GM23338 (cell line): ENCODE data around the gene PFKFB2. TPM values are rescaled to one million over a fixed set of nuclear protein-coding genes. Genes with fewer than 3 reads are reported as not detected.

Source experiments
- ATAC-seq: fragments of 200-7000 bp; cut with Tn5 transposase; 3 replicates; pipeline ENCODE4 v1.9.1; 2020
- DNase-seq: peaks from one replicate; pipeline ENCODE4 v3.0.0-alpha.2; 2015; ENCODE audit warnings: low spot score
- H2AFZ ChIP-seq: fragments of 200-600 bp; sonication (generic); 2 replicates; pipeline ENCODE4 v1.8.0; 2016; ENCODE audit warnings: antibody characterized with exemption, mild to moderate bottlenecking, moderate library complexity
- H3F3A ChIP-seq: fragments of 200-600 bp; sonication (generic); replicated peaks from 2 replicates; pipeline ENCODE4 v1.8.0; 2017; ENCODE audit warnings: antibody characterized with exemption, mixed run types, low read depth
- H3K27ac ChIP-seq: fragments of 200-600 bp; sonication (generic); 2 replicates; pipeline ENCODE4 v1.6.1; 2016; ENCODE audit warnings: low read depth
- H3K27me3 ChIP-seq: fragments of 200-600 bp; sonication (generic); 2 replicates; pipeline ENCODE4 v1.8.0; 2016; ENCODE audit warnings: mild to moderate bottlenecking, mixed run types, moderate library complexity; ENCODE audit not compliant: insufficient read depth
- H3K36me3 ChIP-seq: fragments of 200-600 bp; sonication (generic); 2 replicates; pipeline ENCODE4 v1.8.0; 2016; ENCODE audit warnings: mild to moderate bottlenecking; ENCODE audit not compliant: insufficient read depth
- H3K4me1 ChIP-seq: fragments of 200-600 bp; sonication (generic); 2 replicates; pipeline ENCODE4 v1.8.0; 2016; ENCODE audit warnings: mild to moderate bottlenecking, moderate library complexity; ENCODE audit not compliant: insufficient read depth
- H3K4me2 ChIP-seq: fragments of 200-600 bp; sonication (generic); 2 replicates; pipeline ENCODE4 v1.7.1; 2017; ENCODE audit warnings: mixed run types
- H3K4me3 ChIP-seq: fragments of 200-600 bp; sonication (generic); 2 replicates; pipeline ENCODE4 v1.6.1; 2016; ENCODE audit warnings: mixed run types
- H3K79me2 ChIP-seq: fragments of 200-600 bp; sonication (generic); replicated peaks from 2 replicates; pipeline ENCODE4 v1.8.0; 2017; ENCODE audit warnings: mild to moderate bottlenecking; ENCODE audit not compliant: insufficient read depth
- H3K9me2 ChIP-seq: fragments of 200-600 bp; sonication (generic); 2 replicates; pipeline ENCODE4 v1.8.0; 2017; ENCODE audit not compliant: insufficient read depth
- H4K20me1 ChIP-seq: fragments of 200-600 bp; sonication (generic); replicated peaks from 2 replicates; pipeline ENCODE4 v1.8.0; 2017; ENCODE audit warnings: mild to moderate bottlenecking; ENCODE audit not compliant: insufficient read depth
- H3K27ac Mint-ChIP-seq: 2 replicates; pipeline ENCODE4 v1.8.0; 2020; ENCODE audit warnings: inconsistent platforms, mild to moderate bottlenecking, moderate library complexity, mixed read lengths
- H3K27me3 Mint-ChIP-seq: 3 replicates; pipeline ENCODE4 v1.8.0; 2022; ENCODE audit warnings: low read depth, mild to moderate bottlenecking, moderate library complexity, mixed read lengths, inconsistent platforms; ENCODE audit not compliant: insufficient read depth, poor library complexity
- H3K36me3 Mint-ChIP-seq: 3 replicates; pipeline ENCODE4 v1.8.0; 2021; ENCODE audit warnings: low read depth, mild to moderate bottlenecking, inconsistent platforms, moderate library complexity, mixed read lengths
- H3K4me1 Mint-ChIP-seq: 3 replicates; pipeline ENCODE4 v1.8.0; 2020; ENCODE audit warnings: mild to moderate bottlenecking, inconsistent platforms, mixed read lengths
- H3K4me3 Mint-ChIP-seq: 3 replicates; pipeline ENCODE4 v1.8.0; 2021; ENCODE audit warnings: moderate library complexity, mild to moderate bottlenecking, inconsistent platforms, mixed read lengths
- H3K9me3 Mint-ChIP-seq: 3 replicates; pipeline ENCODE4 v1.8.0; 2020; ENCODE audit warnings: moderate library complexity, mild to moderate bottlenecking, inconsistent platforms, mixed read lengths
- CREB1 ChIP-seq: fragments of 250-450 bp; sonication (Bioruptor Pico); IDR thresholded peaks from 2 replicates; pipeline ENCODE4 v1.5.0; 2020; ENCODE audit warnings: low read depth, mild to moderate bottlenecking, moderate library complexity
- EZH2 ChIP-seq: fragments of 200-600 bp; sonication (generic); IDR thresholded peaks from one replicate; pipeline ENCODE4 v1.8.0; 2017; ENCODE audit warnings: antibody characterized with exemption, mild to moderate bottlenecking, low read depth; ENCODE audit not compliant: unreplicated experiment
- NANOG ChIP-seq: IDR thresholded peaks from 2 replicates; pipeline ENCODE4 v1.6.1; 2016; ENCODE audit warnings: antibody characterized with exemption, borderline replicate concordance
- POLR2AphosphoS5 ChIP-seq: IDR thresholded peaks from 2 replicates; pipeline ENCODE4 v1.6.1; 2016; ENCODE audit warnings: antibody characterized with exemption, low read depth
- STAT1 ChIP-seq: IDR thresholded peaks from one replicate; pipeline ENCODE4 v1.6.1; 2016; ENCODE audit warnings: antibody characterized with exemption; ENCODE audit not compliant: unreplicated experiment
- polyA plus RNA-seq: library from polyadenylated mRNA; unstranded; fragments of >200 nt; fragmentation: Nextera tagmentation; extraction: Ambion mirVana; gene quantifications from 2 replicates; pipeline ENCODE4 v1.2.1, GENCODE V29; 2016
- total RNA-seq: library from RNA; depleted of rRNA; stranded (reverse); fragments of >200 nt; shearing (Covaris generic); gene quantifications from 2 replicates; pipeline ENCODE4 v1.2.3, GENCODE V29; 2014
- TF ChIP-seq, protein P1 (sequence below): fragments of 250-450 bp; sonication (Bioruptor Pico); IDR thresholded peaks from 2 replicates; pipeline ENCODE4 v1.5.0; 2020; ENCODE audit warnings: mild to moderate bottlenecking, moderate library complexity
- TF ChIP-seq, protein P2 (sequence below): IDR thresholded peaks from 2 replicates; pipeline ENCODE4 v1.6.1; 2016; ENCODE audit warnings: antibody characterized with exemption

PFKFB2 gene
- total and polyA plus RNA-seq, 2 experiments from 2014 or later: 4.9 to 14.8 TPM

DNA sequence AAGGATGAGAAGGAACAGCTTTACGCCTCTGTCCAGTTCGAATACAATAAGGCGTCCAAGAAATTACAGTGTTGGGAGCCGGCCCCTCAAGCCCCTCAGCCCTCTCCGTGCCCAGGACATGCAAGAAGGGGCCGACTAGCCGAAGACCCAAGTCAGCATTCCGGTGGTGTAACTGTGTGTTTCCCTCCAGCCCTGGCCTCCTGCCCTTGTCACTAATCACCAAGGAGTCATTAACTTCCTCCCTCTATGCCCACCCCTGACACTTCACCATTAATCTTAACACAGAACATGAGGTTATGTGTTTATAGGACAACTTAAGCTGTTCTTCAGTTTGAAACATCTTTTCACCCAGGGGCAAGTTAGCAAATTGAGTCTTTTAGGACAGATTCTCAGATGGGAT is 19.2 kb downstream of the PFKFB2 start (continued):
- TF ChIP-seq, protein P1, sequence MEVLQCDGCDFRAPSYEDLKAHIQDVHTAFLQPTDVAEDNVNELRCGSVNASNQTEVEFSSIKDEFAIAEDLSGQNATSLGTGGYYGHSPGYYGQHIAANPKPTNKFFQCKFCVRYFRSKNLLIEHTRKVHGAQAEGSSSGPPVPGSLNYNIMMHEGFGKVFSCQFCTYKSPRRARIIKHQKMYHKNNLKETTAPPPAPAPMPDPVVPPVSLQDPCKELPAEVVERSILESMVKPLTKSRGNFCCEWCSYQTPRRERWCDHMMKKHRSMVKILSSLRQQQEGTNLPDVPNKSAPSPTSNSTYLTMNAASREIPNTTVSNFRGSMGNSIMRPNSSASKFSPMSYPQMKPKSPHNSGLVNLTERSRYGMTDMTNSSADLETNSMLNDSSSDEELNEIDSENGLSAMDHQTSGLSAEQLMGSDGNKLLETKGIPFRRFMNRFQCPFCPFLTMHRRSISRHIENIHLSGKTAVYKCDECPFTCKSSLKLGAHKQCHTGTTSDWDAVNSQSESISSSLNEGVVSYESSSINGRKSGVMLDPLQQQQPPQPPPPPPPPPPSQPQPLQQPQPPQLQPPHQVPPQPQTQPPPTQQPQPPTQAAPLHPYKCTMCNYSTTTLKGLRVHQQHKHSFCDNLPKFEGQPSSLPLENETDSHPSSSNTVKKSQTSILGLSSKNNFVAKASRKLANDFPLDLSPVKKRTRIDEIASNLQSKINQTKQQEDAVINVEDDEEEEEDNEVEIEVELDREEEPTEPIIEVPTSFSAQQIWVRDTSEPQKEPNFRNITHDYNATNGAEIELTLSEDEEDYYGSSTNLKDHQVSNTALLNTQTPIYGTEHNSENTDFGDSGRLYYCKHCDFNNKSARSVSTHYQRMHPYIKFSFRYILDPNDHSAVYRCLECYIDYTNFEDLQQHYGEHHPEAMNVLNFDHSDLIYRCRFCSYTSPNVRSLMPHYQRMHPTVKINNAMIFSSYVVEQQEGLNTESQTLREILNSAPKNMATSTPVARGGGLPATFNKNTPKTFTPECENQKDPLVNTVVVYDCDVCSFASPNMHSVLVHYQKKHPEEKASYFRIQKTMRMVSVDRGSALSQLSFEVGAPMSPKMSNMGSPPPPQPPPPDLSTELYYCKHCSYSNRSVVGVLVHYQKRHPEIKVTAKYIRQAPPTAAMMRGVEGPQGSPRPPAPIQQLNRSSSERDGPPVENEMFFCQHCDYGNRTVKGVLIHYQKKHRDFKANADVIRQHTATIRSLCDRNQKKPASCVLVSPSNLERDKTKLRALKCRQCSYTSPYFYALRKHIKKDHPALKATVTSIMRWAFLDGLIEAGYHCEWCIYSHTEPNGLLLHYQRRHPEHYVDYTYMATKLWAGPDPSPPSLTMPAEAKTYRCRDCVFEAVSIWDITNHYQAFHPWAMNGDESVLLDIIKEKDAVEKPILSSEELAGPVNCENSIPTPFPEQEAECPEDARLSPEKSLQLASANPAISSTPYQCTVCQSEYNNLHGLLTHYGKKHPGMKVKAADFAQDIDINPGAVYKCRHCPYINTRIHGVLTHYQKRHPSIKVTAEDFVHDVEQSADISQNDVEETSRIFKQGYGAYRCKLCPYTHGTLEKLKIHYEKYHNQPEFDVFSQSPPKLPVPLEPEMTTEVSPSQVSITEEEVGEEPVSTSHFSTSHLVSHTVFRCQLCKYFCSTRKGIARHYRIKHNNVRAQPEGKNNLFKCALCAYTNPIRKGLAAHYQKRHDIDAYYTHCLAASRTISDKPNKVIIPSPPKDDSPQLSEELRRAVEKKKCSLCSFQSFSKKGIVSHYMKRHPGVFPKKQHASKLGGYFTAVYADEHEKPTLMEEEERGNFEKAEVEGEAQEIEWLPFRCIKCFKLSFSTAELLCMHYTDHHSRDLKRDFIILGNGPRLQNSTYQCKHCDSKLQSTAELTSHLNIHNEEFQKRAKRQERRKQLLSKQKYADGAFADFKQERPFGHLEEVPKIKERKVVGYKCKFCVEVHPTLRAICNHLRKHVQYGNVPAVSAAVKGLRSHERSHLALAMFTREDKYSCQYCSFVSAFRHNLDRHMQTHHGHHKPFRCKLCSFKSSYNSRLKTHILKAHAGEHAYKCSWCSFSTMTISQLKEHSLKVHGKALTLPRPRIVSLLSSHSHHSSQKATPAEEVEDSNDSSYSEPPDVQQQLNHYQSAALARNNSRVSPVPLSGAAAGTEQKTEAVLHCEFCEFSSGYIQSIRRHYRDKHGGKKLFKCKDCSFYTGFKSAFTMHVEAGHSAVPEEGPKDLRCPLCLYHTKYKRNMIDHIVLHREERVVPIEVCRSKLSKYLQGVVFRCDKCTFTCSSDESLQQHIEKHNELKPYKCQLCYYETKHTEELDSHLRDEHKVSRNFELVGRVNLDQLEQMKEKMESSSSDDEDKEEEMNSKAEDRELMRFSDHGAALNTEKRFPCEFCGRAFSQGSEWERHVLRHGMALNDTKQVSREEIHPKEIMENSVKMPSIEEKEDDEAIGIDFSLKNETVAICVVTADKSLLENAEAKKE (CRISPR knock-in tag): no peak
- no peak for TF ChIP-seq NANOG
- TF ChIP-seq, protein P2, sequence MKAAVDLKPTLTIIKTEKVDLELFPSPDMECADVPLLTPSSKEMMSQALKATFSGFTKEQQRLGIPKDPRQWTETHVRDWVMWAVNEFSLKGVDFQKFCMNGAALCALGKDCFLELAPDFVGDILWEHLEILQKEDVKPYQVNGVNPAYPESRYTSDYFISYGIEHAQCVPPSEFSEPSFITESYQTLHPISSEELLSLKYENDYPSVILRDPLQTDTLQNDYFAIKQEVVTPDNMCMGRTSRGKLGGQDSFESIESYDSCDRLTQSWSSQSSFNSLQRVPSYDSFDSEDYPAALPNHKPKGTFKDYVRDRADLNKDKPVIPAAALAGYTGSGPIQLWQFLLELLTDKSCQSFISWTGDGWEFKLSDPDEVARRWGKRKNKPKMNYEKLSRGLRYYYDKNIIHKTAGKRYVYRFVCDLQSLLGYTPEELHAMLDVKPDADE: no peak

DNA sequence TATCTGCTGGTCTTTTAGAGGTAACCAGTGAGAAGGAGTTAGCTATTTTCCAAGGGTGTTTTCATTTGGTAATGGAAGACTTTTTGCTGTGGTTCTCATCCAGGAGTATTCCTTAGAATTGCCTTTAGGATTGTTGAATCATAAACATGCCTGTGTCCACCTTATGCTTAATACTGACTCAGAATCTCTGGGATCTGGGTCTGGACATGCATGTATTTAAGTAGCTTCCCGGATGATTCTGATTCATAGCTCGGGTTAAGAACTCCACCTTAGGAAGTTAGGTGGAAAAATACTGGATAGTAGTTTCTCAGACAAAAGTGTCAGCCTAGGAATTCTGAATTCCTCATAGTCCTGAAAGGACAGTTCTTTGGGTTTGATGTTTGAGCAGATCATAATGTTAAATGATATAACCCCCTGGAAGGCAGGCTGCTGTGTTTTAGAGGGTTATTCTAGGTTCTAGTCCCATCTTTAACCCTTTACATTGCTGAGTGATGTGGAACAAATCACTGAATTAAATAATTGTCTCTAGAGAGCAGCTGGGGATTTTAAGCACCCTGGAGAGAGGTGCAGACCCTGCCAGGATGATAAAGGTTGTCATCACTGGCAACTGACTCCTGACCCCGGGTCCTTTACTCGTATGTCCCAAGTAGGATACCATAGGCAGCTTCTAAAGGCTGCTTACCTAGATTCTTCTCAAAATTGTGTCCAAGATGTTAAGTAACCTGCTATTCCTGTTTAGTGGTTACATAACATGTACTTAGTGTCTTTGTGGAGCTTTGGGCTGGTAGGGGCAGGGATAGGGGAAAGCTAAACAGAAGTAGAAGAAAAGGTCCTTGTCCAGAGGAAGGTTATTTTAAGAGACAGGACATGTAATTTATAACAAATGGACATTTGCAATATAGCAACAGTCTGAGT is 21.1 kb downstream of the PFKFB2 start:
- Histone ChIP-seq H4K20me1 (peaks cover 3% of the 10 kb centered on the region; the same call in 1 of the 2 replicates), H3K4me3 (no peak overlapping the region), H3K27me3 (no peaks in the 10 kb centered on the region), H3K4me1 (peaks cover 3% of the 10 kb centered on the region; the same call in 1 of the 2 replicates), H3K4me2 (no peak overlapping the region), H3K36me3 (peaks cover 4% of the 10 kb centered on the region; the same call in 1 of the 2 replicates), H3K9me2 (no peaks in the 10 kb centered on the region), H3K79me2 (no peaks in the 10 kb centered on the region), H2AFZ (no peak overlapping the region), H3K27ac (no peak overlapping the region), H3F3A (no peaks in the 10 kb centered on the region)
- Mint-ChIP-seq H3K36me3 (peaks cover 10% of the 10 kb centered on the region), H3K27me3 (peaks cover 2% of the 10 kb centered on the region), H3K27ac (no peak overlapping the region), H3K4me1 (peaks cover 13% of the 10 kb centered on the region; the same call in 2 of the 3 replicates), H3K4me3 (no peak overlapping the region), H3K9me3 (no peaks in the 10 kb centered on the region)
- ATAC-seq: no peak
- DNase-seq: no peak
- TF ChIP-seq CREB1 (CRISPR knock-in tag) (no peak), STAT1 (no peak), POLR2AphosphoS5 (no peak), NANOG (no peak), EZH2 (no peak)
- TF ChIP-seq, protein P2: no peak
